ENCODE results near the gene GNL1.
"Not testable (repeated sequence)": the region's sequence is repeated elsewhere in the genome, so short reads cannot be mapped to it uniquely, and the experiment has no call there.

DNA sequence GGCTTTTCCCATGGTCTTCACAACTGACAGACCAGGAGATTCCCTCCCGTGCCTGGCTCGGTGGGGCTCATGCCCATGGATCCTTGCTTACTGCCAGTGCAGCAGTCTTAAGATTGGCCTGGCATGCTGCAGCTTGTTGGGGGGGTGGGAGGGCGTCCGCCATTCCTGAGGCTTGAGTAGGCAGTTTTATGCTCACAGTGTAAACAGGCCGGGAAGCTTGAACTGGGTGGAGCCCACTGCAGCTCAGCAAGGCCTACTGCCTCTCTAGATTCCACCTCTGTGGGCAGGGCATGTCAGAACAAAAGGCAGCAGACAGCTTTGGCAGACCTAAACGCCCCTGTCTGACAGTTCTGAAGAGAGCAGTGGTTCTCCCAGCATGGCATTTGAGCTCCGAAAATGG is 35.2 kb downstream of the GNL1 start:
- TF ChIP-seq, protein P1, sequence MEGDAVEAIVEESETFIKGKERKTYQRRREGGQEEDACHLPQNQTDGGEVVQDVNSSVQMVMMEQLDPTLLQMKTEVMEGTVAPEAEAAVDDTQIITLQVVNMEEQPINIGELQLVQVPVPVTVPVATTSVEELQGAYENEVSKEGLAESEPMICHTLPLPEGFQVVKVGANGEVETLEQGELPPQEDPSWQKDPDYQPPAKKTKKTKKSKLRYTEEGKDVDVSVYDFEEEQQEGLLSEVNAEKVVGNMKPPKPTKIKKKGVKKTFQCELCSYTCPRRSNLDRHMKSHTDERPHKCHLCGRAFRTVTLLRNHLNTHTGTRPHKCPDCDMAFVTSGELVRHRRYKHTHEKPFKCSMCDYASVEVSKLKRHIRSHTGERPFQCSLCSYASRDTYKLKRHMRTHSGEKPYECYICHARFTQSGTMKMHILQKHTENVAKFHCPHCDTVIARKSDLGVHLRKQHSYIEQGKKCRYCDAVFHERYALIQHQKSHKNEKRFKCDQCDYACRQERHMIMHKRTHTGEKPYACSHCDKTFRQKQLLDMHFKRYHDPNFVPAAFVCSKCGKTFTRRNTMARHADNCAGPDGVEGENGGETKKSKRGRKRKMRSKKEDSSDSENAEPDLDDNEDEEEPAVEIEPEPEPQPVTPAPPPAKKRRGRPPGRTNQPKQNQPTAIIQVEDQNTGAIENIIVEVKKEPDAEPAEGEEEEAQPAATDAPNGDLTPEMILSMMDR (IDR thresholded peaks at IDR 0.05), result not testable (repeated sequence)
- TF ChIP-seq EZH2 (IDR thresholded peaks at IDR 0.05; ENCODE audit: borderline replicate concordance, insufficient read depth, low read depth, low read length, poor library complexity, severe bottlenecking), result not testable (repeated sequence)

Measured in B cell (primary cell).